Measurements from ENCODE around the gene ITPA.

Gene ITPA

DNA sequence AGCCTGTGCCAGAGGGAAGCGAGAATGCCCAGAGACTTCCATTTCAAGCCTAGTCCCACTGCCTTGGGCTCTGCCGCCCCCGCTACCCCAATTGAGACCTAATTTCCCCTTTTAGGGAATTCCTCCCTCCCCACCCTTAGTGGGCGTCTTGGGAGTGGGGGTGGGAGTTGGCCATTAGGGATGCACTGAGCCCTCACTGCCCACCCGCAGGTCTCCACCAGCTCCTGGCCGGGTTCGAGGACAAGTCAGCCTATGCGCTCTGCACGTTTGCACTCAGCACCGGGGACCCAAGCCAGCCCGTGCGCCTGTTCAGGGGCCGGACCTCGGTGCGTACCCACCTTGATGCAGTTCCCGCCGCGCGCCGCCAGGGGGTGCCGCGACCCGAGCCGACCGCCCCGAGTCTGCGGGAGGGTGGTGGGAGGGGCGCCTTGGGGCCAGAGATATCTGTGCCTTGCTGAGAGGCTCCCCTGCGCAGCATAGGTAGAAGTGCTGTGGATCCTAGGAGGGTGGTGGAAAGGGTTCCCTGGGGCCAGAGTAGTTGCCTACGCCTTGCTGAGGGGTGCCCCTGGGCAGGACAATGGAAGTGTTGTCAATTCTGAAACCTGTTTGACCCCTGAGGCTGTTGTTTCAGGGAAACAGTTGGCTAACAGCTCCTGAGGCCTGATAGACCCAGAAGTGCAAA is 9.2 kb downstream of the ITPA start:
- Histone ChIP-seq H3K36me3 (ENCODE audit: insufficient read depth) (no peaks in the 10 kb centered on the region), H2AFZ (ENCODE audit: low read depth) (no peak overlapping the region), H3K27ac (no peak overlapping the region), H3K4me2 (no peak overlapping the region), H3K4me3 (IDR thresholded peaks at IDR 0.05; ENCODE audit: insufficient read depth, low read depth, low read length) (no peak overlapping the region), H3K9ac (no peak overlapping the region), H3K79me2 (ENCODE audit: insufficient read depth, low read depth) (no peaks in the 10 kb centered on the region), H4K20me1 (ENCODE audit: insufficient read depth) (no peaks in the 10 kb centered on the region), H3K27me3 (ENCODE audit: insufficient read depth, low read depth) (no peaks in the 10 kb centered on the region), H3K4me1 (ENCODE audit: low read depth, poor library complexity, severe bottlenecking) (no peaks in the 10 kb centered on the region)
- TF ChIP-seq, protein P1, sequence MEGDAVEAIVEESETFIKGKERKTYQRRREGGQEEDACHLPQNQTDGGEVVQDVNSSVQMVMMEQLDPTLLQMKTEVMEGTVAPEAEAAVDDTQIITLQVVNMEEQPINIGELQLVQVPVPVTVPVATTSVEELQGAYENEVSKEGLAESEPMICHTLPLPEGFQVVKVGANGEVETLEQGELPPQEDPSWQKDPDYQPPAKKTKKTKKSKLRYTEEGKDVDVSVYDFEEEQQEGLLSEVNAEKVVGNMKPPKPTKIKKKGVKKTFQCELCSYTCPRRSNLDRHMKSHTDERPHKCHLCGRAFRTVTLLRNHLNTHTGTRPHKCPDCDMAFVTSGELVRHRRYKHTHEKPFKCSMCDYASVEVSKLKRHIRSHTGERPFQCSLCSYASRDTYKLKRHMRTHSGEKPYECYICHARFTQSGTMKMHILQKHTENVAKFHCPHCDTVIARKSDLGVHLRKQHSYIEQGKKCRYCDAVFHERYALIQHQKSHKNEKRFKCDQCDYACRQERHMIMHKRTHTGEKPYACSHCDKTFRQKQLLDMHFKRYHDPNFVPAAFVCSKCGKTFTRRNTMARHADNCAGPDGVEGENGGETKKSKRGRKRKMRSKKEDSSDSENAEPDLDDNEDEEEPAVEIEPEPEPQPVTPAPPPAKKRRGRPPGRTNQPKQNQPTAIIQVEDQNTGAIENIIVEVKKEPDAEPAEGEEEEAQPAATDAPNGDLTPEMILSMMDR (conservative IDR thresholded peaks at IDR 0.05; ENCODE audit: low read depth, low read length), result no peak

DNA sequence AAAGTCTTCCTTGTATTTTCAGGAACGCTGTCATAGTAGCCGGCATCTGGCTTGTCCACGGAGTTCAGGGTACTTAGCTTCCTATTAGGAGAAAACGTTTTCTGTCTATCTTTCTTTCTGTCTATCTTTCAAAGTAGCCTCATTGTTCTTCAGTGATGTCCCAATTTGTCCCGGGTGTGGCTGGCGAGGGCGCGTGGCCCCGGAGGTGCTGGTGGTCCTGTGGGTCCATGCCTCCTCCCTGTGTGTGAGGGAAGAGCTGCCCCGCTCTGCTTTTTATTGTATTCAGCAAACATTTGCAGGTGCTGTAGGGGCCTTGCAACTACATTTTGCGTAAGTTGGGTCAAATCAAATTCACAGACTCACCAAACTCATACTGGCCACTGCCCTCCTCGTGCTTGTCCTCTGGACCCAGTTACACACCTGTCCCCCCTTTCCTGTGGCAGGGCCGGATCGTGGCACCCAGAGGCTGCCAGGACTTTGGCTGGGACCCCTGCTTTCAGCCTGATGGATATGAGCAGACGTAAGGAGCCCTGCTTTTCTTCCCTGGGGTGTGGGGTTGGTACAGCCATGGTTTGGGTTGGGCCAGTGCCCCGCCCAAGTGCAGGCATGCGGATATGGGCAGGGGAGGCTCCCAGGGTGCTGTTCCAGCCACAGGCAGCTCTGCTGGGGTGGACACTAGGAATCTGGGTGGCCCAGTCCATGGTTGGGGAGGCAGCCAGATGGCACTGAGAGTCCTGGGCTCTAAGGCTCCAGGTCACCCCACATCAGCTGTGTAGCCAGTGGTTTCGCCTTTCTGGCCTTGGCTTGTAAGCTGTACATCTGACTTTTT is 12.3 kb downstream of the ITPA start:
- H3K9ac ChIP-seq, result no peak overlapping the region
- H3K79me2 ChIP-seq (ENCODE audit: insufficient read depth, low read depth), result no peaks in the 10 kb centered on the region
- H2AFZ ChIP-seq (ENCODE audit: low read depth), result no peak overlapping the region
- no peaks in the 10 kb centered on the region for H4K20me1 ChIP-seq (ENCODE audit: insufficient read depth)
- no peak overlapping the region for H3K27ac ChIP-seq
- H3K27me3 ChIP-seq (ENCODE audit: insufficient read depth, low read depth), result no peaks in the 10 kb centered on the region
- TF ChIP-seq, protein P1 (conservative IDR thresholded peaks at IDR 0.05; ENCODE audit: low read depth, low read length), result no peak
- no peak overlapping the region for H3K4me2 ChIP-seq
- H3K4me3 ChIP-seq (IDR thresholded peaks at IDR 0.05; ENCODE audit: insufficient read depth, low read depth, low read length), result no peak overlapping the region
- H3K36me3 ChIP-seq (ENCODE audit: insufficient read depth), result no peaks in the 10 kb centered on the region
- H3K4me1 ChIP-seq (ENCODE audit: low read depth, poor library complexity, severe bottlenecking), result no peaks in the 10 kb centered on the region

DNA sequence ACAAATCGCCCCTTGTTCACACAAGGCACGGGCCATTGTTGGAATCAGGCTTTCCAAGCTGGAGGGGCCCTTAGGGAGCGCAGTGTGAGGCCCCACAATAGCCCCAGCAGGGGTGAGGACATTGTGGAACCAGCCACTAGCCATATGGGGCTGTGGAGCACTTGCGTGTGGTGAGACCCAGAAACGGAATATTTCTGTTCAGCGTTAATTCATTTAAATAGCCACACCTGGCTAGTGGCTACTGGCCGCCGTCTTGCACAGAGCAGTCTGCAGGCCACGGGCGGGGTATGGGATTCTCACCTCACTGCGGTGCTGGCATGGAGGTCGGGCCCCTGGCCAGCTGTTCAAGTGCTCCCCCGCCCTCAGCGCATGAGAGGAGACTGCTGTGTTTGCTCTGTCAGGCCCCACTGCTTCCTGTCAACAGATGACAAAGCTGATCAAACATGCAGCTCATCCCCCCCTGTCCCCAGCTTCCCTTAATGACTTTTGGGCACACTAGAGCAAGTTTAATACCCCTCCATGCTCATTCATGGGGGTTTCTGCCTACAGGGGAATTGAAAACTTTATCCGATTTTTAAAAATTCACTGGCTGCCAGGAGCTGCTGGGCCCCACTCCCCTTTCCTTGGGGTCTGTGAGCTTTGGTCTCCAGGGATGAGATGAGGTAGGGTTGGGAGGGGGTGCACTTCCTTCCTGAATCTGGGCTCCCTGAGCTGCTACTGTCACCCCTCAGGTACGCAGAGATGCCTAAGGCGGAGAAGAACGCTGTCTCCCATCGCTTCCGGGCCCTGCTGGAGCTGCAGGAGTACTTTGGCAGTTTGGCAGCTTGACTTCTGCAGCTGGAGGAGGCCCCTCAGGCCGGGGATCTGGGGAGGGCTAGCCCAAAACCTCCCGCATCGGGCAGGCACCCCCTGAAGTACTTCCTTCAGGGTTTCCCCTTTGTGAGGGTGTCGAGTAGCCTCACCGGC is 13.6 kb downstream of the ITPA start:
- Histone ChIP-seq H3K27ac (no peak overlapping the region), H3K4me2 (no peak overlapping the region)

DNA sequence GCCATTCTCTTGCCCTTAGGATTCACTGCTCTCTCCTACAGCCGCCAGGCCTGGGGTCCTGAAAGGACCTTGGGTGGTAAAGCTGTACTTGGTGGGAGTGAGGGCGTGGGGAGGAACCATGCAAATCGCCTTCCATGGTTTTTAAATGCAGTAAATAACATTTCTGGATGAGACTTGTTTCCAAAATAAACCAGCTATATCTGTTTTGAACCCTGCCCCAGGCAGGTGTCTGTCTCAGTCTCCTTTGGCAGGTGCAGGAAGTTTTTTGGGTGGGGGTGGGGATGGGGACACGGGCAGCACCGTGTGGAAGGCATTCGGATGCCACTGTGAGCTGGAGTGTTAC is 14.3 kb downstream of the ITPA start:
- Histone ChIP-seq H3K9ac (no peak overlapping the region), H3K4me2 (no peak overlapping the region), H3K36me3 (ENCODE audit: insufficient read depth) (no peaks in the 10 kb centered on the region), H3K4me3 (IDR thresholded peaks at IDR 0.05; ENCODE audit: insufficient read depth, low read depth, low read length) (no peak overlapping the region), H4K20me1 (ENCODE audit: insufficient read depth) (no peaks in the 10 kb centered on the region), H2AFZ (ENCODE audit: low read depth) (no peak overlapping the region), H3K4me1 (ENCODE audit: low read depth, poor library complexity, severe bottlenecking) (no peaks in the 10 kb centered on the region), H3K79me2 (ENCODE audit: insufficient read depth, low read depth) (no peaks in the 10 kb centered on the region), H3K27ac (no peak overlapping the region), H3K27me3 (ENCODE audit: insufficient read depth, low read depth) (no peaks in the 10 kb centered on the region)
- TF ChIP-seq, protein P1 (conservative IDR thresholded peaks at IDR 0.05; ENCODE audit: low read depth, low read length), result no peak

More for the DNA sequence above, 13.6 kb downstream of the ITPA start:
- Histone ChIP-seq H3K79me2 (ENCODE audit: insufficient read depth, low read depth) (no peaks in the 10 kb centered on the region), H3K4me3 (IDR thresholded peaks at IDR 0.05; ENCODE audit: insufficient read depth, low read depth, low read length) (no peak overlapping the region), H3K4me1 (ENCODE audit: low read depth, poor library complexity, severe bottlenecking) (no peaks in the 10 kb centered on the region), H3K36me3 (ENCODE audit: insufficient read depth) (no peaks in the 10 kb centered on the region), H4K20me1 (ENCODE audit: insufficient read depth) (no peaks in the 10 kb centered on the region), H3K9ac (no peak overlapping the region), H2AFZ (ENCODE audit: low read depth) (no peak overlapping the region), H3K27me3 (ENCODE audit: insufficient read depth, low read depth) (no peaks in the 10 kb centered on the region)
- TF ChIP-seq, protein P1 (conservative IDR thresholded peaks at IDR 0.05; ENCODE audit: low read depth, low read length), result no peak

All from KMS-11 (cell line).